HepG2 (cell line): ENCODE results near the gene SMYD1.

ENCODE experiments used
- MAX ChIP-seq: IDR thresholded peaks from 2 replicates; pipeline ENCODE4 v1.6.1; 2012; ENCODE audit warnings: inconsistent platforms
- NFIC ChIP-seq: IDR thresholded peaks from 2 replicates; pipeline ENCODE4 v1.6.1; 2012; ENCODE audit warnings: mild to moderate bottlenecking, low read length, inconsistent platforms
- PHB2 ChIP-seq: fragments of 450-650 bp; IDR thresholded peaks from 2 replicates; pipeline ENCODE4 v1.6.1; 2018; ENCODE audit not compliant: partially characterized antibody
- POLR2A ChIP-seq, 2 experiments: IDR thresholded peaks; 2 replicates each; pipeline ENCODE4 v1.6.1; 2011; ENCODE audit warnings: low read depth in 2 of 2, low read length in 2 of 2, mild to moderate bottlenecking in 1 of 2, moderate library complexity in 1 of 2; ENCODE audit not compliant: insufficient read depth in 1 of 2
- RAD51 ChIP-seq: fragments of 450-650 bp; IDR thresholded peaks from 2 replicates; pipeline ENCODE4 v1.6.1; 2016; ENCODE audit warnings: borderline replicate concordance
- TCF7L2 ChIP-seq: IDR thresholded peaks from 2 replicates; pipeline ENCODE4 v1.6.1; 2011; ENCODE audit warnings: mild to moderate bottlenecking, low read depth, low read length, moderate library complexity
- TRAFD1 ChIP-seq: sonication (generic); formaldehyde crosslinking; IDR thresholded peaks from 2 replicates; pipeline ENCODE4 v1.5.1; 2020; ENCODE audit warnings: missing genetic modification reagents, mild to moderate bottlenecking, borderline replicate concordance
- ZNF10 ChIP-seq: sonication (generic); formaldehyde crosslinking; IDR thresholded peaks from 2 replicates; pipeline ENCODE4 v1.4.0; 2020; ENCODE audit warnings: mild to moderate bottlenecking, low read depth, missing genetic modification reagents, borderline replicate concordance
- ZNF282 ChIP-seq: fragments of 450-650 bp; IDR thresholded peaks from 2 replicates; pipeline ENCODE4 v1.6.1; 2018; ENCODE audit not compliant: partially characterized antibody
- ZNF44 ChIP-seq: sonication (generic); formaldehyde crosslinking; IDR thresholded peaks from 2 replicates; pipeline ENCODE4 v1.5.1; 2020; ENCODE audit warnings: mild to moderate bottlenecking, missing genetic modification reagents
- ZNF691 ChIP-seq: sonication (generic); formaldehyde crosslinking; IDR thresholded peaks from 2 replicates; pipeline ENCODE4 v1.4.0; 2020; ENCODE audit warnings: missing genetic modification reagents, low read depth, mild to moderate bottlenecking, borderline replicate concordance

GRCh38 chr2:88144271-88144670 is 76.6 kb downstream of the SMYD1 start:
- TF ChIP-seq ZNF44 (no peak), NFIC (no peak), ZNF10 (CRISPR knock-in tag) (no peak), MAX (no peak), POLR2A (IDR thresholded peaks at IDR 0.05; ENCODE audit: insufficient read depth in 1 of 2, low read depth in 2 of 2, low read length in 2 of 2) (no peak), ZNF282 (no peak), TRAFD1 (CRISPR knock-in tag) (no peak), ZNF691 (no peak), TCF7L2 (no peak), PHB2 (no peak), RAD51 (no peak)
